Measurements from ENCODE around the gene ABCC3.

The ABCC3 gene

GRCh38 chr17:50661795-50662391 lies 27.2 kb downstream of the ABCC3 start:
- H3K27ac Mint-ChIP-seq, result peak overlapping the region; percentile 95
- H3K4me3 Mint-ChIP-seq, result peak overlapping the region; percentile 38
- H3K9me3 Mint-ChIP-seq, result no peaks in the 10 kb centered on the region
- no peaks in the 10 kb centered on the region for H3K27me3 Mint-ChIP-seq
- no peaks in the 10 kb centered on the region for H3K36me3 Mint-ChIP-seq
- H3K4me1 Mint-ChIP-seq, result peaks cover 17% of the 10 kb centered on the region

GRCh38 chr17:50662632-50663225 lies 28.0 kb downstream of the ABCC3 start:
- no peaks in the 10 kb centered on the region for H3K27me3 Mint-ChIP-seq
- H3K9me3 Mint-ChIP-seq, result no peaks in the 10 kb centered on the region
- H3K36me3 Mint-ChIP-seq, result no peaks in the 10 kb centered on the region
- H3K4me1 Mint-ChIP-seq, result peaks cover 17% of the 10 kb centered on the region
- no peak overlapping the region for H3K4me3 Mint-ChIP-seq
- peak overlapping the region; percentile 85 for H3K27ac Mint-ChIP-seq

- Mint-ChIP-seq H3K4me1 (peaks cover 17% of the 10 kb centered on the region), H3K27me3 (no peaks in the 10 kb centered on the region), H3K27ac (no peak overlapping the region), H3K4me3 (no peak overlapping the region), H3K36me3 (no peaks in the 10 kb centered on the region), H3K9me3 (no peaks in the 10 kb centered on the region)
Observed at GRCh38 chr17:50663812-50664374, 29.2 kb downstream of the ABCC3 start.

GRCh38 chr17:50664788-50665458 lies 30.2 kb downstream of the ABCC3 start:
- H3K9me3 Mint-ChIP-seq, result no peaks in the 10 kb centered on the region
- H3K27me3 Mint-ChIP-seq, result no peaks in the 10 kb centered on the region
- H3K27ac Mint-ChIP-seq, result peak overlapping the region; percentile 32
- no peak overlapping the region for H3K4me3 Mint-ChIP-seq
- H3K36me3 Mint-ChIP-seq, result no peaks in the 10 kb centered on the region
- H3K4me1 Mint-ChIP-seq, result peaks cover 17% of the 10 kb centered on the region

- Mint-ChIP-seq H3K36me3 (no peaks in the 10 kb centered on the region), H3K4me3 (no peak overlapping the region), H3K27me3 (no peaks in the 10 kb centered on the region), H3K4me1 (peaks cover 15% of the 10 kb centered on the region), H3K9me3 (no peaks in the 10 kb centered on the region), H3K27ac (no peak overlapping the region)
Observed at GRCh38 chr17:50665838-50666237, 31.2 kb downstream of the ABCC3 start.

GRCh38 chr17:50666316-50666715 lies 31.6 kb downstream of the ABCC3 start:
- Mint-ChIP-seq H3K9me3 (no peaks in the 10 kb centered on the region), H3K4me1 (peaks cover 11% of the 10 kb centered on the region), H3K4me3 (no peak overlapping the region), H3K36me3 (no peaks in the 10 kb centered on the region), H3K27me3 (no peaks in the 10 kb centered on the region), H3K27ac (no peak overlapping the region)

GRCh38 chr17:50667259-50668024 lies 32.8 kb downstream of the ABCC3 start:
- Mint-ChIP-seq H3K27ac (no peak overlapping the region), H3K36me3 (no peaks in the 10 kb centered on the region), H3K27me3 (no peaks in the 10 kb centered on the region), H3K4me1 (no peaks in the 10 kb centered on the region), H3K9me3 (no peaks in the 10 kb centered on the region), H3K4me3 (no peak overlapping the region)

GRCh38 chr17:50668025-50668837 lies 33.5 kb downstream of the ABCC3 start:
- no peaks in the 10 kb centered on the region for H3K27me3 Mint-ChIP-seq

GRCh38 chr17:50668838-50669581 lies 34.3 kb downstream of the ABCC3 start:
- no peaks in the 10 kb centered on the region for H3K4me1 Mint-ChIP-seq
- H3K27ac Mint-ChIP-seq, result no peak overlapping the region
- H3K36me3 Mint-ChIP-seq, result no peaks in the 10 kb centered on the region
- no peaks in the 10 kb centered on the region for H3K27me3 Mint-ChIP-seq
- H3K4me3 Mint-ChIP-seq, result no peak overlapping the region
- H3K9me3 Mint-ChIP-seq, result no peaks in the 10 kb centered on the region

More at GRCh38 chr17:50668025-50668837, 33.5 kb downstream of the ABCC3 start:
- Mint-ChIP-seq H3K27ac (no peak overlapping the region), H3K4me3 (no peak overlapping the region), H3K36me3 (no peaks in the 10 kb centered on the region), H3K4me1 (no peaks in the 10 kb centered on the region), H3K9me3 (no peaks in the 10 kb centered on the region)

- H3K27me3 Mint-ChIP-seq, result no peaks in the 10 kb centered on the region
- H3K4me1 Mint-ChIP-seq, result no peaks in the 10 kb centered on the region
- no peaks in the 10 kb centered on the region for H3K9me3 Mint-ChIP-seq
- H3K4me3 Mint-ChIP-seq, result no peak overlapping the region
- no peak overlapping the region for H3K27ac Mint-ChIP-seq
- no peaks in the 10 kb centered on the region for H3K36me3 Mint-ChIP-seq
Observed at GRCh38 chr17:50672071-50672470, 37.4 kb downstream of the ABCC3 start.

- H3K27me3 Mint-ChIP-seq, result no peaks in the 10 kb centered on the region
- H3K27ac Mint-ChIP-seq, result no peak overlapping the region
- H3K9me3 Mint-ChIP-seq, result no peaks in the 10 kb centered on the region
- no peak overlapping the region for H3K4me3 Mint-ChIP-seq
- H3K4me1 Mint-ChIP-seq, result no peaks in the 10 kb centered on the region
- H3K36me3 Mint-ChIP-seq, result no peaks in the 10 kb centered on the region
Observed at GRCh38 chr17:50672831-50673551, 38.3 kb downstream of the ABCC3 start.

GRCh38 chr17:50675190-50675589 lies 40.5 kb downstream of the ABCC3 start:
- H3K27me3 Mint-ChIP-seq, result no peaks in the 10 kb centered on the region
- no peak overlapping the region for H3K27ac Mint-ChIP-seq
- H3K4me1 Mint-ChIP-seq, result no peaks in the 10 kb centered on the region
- H3K36me3 Mint-ChIP-seq, result no peaks in the 10 kb centered on the region
- H3K9me3 Mint-ChIP-seq, result no peaks in the 10 kb centered on the region
- H3K4me3 Mint-ChIP-seq, result no peak overlapping the region

GRCh38 chr17:50675627-50676026 lies 40.9 kb downstream of the ABCC3 start:
- Mint-ChIP-seq H3K27ac (no peak overlapping the region), H3K9me3 (no peaks in the 10 kb centered on the region), H3K4me3 (no peak overlapping the region), H3K4me1 (no peaks in the 10 kb centered on the region), H3K36me3 (no peaks in the 10 kb centered on the region), H3K27me3 (peaks cover 1% of the 10 kb centered on the region)

Data from activated naive CD4-positive, alpha-beta T cell treated with anti-CD3 and anti-CD28 coated beads, Interleukin-2, amount 50 U/mL, for 24 hours (primary cell).